Natural killer cell (primary cell): ENCODE results near the gene BCL7B. TPM values are rescaled to one million over a fixed set of nuclear protein-coding genes. Genes with fewer than 3 reads are reported as not detected.

ENCODE experiments used
- ATAC-seq, 3 donors: fragments of 150-1000 bp in 2 of 3; fragments of 200-7000 bp in 1 of 3; cut with Tn5 transposase; 1 replicate in 1 of 3; 2 replicates in 2 of 3; pipeline ENCODE4 v1.10.0; 2021; ENCODE audit warnings: mild to moderate bottlenecking in 2 of 3, moderate library complexity in 2 of 3
- DNase-seq, 2 donors: peaks; one replicate each; pipeline versions ENCODE4 v3.0.0 to v3.0.0-alpha.2; 2013 to 2021; ENCODE audit warnings: mixed read lengths in 1 of 2
- H3K27ac ChIP-seq: one replicate; pipeline ENCODE4 v1.5.1; 2013; ENCODE audit warnings: mild to moderate bottlenecking, low read length
- H3K27me3 ChIP-seq: one replicate; pipeline ENCODE4 v1.6.1; 2013; ENCODE audit warnings: low read length; ENCODE audit not compliant: control insufficient read depth, insufficient read depth
- H3K36me3 ChIP-seq: one replicate; pipeline ENCODE4 v1.6.1; 2013; ENCODE audit warnings: low read length; ENCODE audit not compliant: control insufficient read depth, insufficient read depth
- H3K4me1 ChIP-seq: one replicate; pipeline ENCODE4 v1.6.1; 2013; ENCODE audit warnings: low read length; ENCODE audit not compliant: control insufficient read depth, insufficient read depth
- H3K4me3 ChIP-seq: one replicate; pipeline ENCODE4 v1.5.1; 2013; ENCODE audit warnings: low read length
- H3K9me3 ChIP-seq: one replicate; pipeline ENCODE4 v1.6.1; 2013; ENCODE audit warnings: low read length; ENCODE audit not compliant: control insufficient read depth, insufficient read depth
- H3K27ac Mint-ChIP-seq, 2 donors: one replicate each; pipeline ENCODE4 v1.8.0; 2022; ENCODE audit warnings: mild to moderate bottlenecking in 2 of 2, mixed read lengths in 2 of 2, moderate library complexity in 1 of 2
- H3K27me3 Mint-ChIP-seq, 2 donors: one replicate each; pipeline ENCODE4 v1.8.0; 2022; ENCODE audit warnings: low read depth in 2 of 2, mixed read lengths in 2 of 2
- H3K36me3 Mint-ChIP-seq: one replicate; pipeline ENCODE4 v1.8.0; 2022; ENCODE audit warnings: mixed read lengths
- H3K4me1 Mint-ChIP-seq, 2 donors: one replicate each; pipeline ENCODE4 v1.8.0; 2022; ENCODE audit warnings: mixed read lengths in 2 of 2
- H3K4me3 Mint-ChIP-seq: one replicate; pipeline ENCODE4 v1.8.0; 2022; ENCODE audit warnings: mild to moderate bottlenecking, moderate library complexity, mixed read lengths
- H3K9me3 Mint-ChIP-seq, 2 donors: one replicate each; pipeline ENCODE4 v1.8.0; 2022; ENCODE audit warnings: mixed read lengths in 2 of 2
- WGBS: methylation state at CpG from one replicate; pipeline ENCODE4 v1.1.7; 2013; ENCODE audit warnings: missing lambda C conversion rate; ENCODE audit not compliant: insufficient coverage; 5-methylcytosine and 5-hydroxymethylcytosine counted together
- intact Hi-C: fragments of 100-400 bp; cut with micrococcal nuclease; formaldehyde crosslinking; loops from one replicate; pipeline ENCODE4 v1.14.2; 2022
- total RNA-seq, 4 donors: library from RNA; stranded (reverse); fragments of 120-200 nt in 1 of 4; gene quantifications; one replicate each; pipeline versions ENCODE4 v1.2.3 to v1.2.4, GENCODE V29; 2013 to 2022
- TF ChIP-seq, protein P1 (sequence below): fragments of 200-600 bp; IDR thresholded peaks from one replicate; pipeline ENCODE4 v1.8.0; 2022; ENCODE audit warnings: antibody characterized with exemption

BCL7B gene
- total RNA-seq, 3 donors from 2014 or later (not counting 1 experiment from before 2014, with no cell fraction given) = 109 to 131 (median 120) TPM

DNA sequence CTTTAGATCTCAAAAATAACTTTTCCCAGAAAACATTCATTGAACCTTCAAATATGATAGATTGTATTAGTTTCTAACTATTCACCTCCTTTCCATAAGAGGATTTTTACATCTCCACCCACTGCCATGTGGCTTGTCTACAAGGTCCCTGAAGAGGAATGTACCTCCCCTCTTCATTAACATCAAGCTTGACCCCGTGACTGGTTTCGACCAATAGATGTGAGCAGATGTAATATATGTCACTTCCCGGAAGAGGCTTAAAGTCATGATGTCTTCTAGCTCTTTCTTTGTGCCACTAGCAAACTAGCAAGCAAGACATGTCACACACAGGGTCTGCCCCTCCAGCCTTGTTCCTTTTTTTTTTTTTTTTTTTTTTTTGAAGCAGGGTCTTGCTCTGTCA, 42.3 kb downstream of the BCL7B start:
- peak in 1 of 2 donors; percentile 27 for DNase-seq
- Histone ChIP-seq H3K27me3 (no peaks in the 10 kb centered on the region), H3K9me3 (no peaks in the 10 kb centered on the region), H3K27ac (no peak overlapping the region), H3K4me3 (no peak overlapping the region), H3K4me1 (peaks cover 10% of the 10 kb centered on the region), H3K36me3 (peaks cover 23% of the 10 kb centered on the region)
- WGBS = 82% methylated on average over 3 of the region's 3 CpGs
- intact Hi-C loops = no loop called here
- H3K4me3 Mint-ChIP-seq = no peak overlapping the region
- no peaks in the 10 kb centered on the region for H3K36me3 Mint-ChIP-seq
- no peaks in the 10 kb centered on the region for H3K27me3 Mint-ChIP-seq
- H3K9me3 Mint-ChIP-seq = no peaks in the 10 kb centered on the region
- peak overlapping the region in 1 of 2 donors; percentile 76 for H3K27ac Mint-ChIP-seq
- peak in 2 of 3 donors; percentile 49 to 61 for ATAC-seq
- peaks cover 53 to 56% of the 10 kb centered on the region in 2 donors for H3K4me1 Mint-ChIP-seq
- TF ChIP-seq, protein P1, sequence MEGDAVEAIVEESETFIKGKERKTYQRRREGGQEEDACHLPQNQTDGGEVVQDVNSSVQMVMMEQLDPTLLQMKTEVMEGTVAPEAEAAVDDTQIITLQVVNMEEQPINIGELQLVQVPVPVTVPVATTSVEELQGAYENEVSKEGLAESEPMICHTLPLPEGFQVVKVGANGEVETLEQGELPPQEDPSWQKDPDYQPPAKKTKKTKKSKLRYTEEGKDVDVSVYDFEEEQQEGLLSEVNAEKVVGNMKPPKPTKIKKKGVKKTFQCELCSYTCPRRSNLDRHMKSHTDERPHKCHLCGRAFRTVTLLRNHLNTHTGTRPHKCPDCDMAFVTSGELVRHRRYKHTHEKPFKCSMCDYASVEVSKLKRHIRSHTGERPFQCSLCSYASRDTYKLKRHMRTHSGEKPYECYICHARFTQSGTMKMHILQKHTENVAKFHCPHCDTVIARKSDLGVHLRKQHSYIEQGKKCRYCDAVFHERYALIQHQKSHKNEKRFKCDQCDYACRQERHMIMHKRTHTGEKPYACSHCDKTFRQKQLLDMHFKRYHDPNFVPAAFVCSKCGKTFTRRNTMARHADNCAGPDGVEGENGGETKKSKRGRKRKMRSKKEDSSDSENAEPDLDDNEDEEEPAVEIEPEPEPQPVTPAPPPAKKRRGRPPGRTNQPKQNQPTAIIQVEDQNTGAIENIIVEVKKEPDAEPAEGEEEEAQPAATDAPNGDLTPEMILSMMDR = no peak

DNA sequence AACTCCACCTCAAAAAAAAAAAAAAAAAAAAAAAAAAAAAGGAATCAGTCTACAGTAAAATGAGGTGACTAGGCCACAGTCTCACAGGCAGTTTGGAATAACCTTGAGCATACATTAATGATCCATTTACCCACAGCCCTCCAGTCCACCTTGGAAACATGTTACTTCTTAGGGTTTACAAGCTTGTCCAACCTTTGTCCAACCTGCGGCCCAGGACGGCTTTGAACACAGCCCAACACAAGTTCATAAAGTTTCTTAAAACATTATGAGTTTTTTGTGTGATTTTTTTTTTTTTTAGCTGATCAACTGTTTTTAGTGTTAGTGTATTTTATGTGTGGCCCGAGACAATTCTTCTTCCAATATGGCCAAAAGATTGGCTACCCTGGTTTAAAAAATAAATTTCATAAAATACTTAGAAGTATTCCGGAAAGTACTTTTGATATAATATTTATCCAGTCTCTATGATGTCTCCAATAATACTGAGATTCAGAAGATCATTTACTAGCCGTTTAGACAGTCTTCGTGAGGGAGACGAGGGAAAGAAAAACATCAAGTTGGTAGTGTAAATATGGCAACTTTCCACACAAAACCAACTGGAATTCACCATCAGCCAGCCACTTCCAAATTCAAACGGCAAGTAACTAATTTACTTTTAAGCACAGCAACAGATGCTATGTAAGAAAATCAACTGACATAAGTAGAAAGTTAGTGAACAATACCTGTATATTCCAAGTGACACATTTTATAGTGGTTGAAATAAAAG, 45.3 kb downstream of the BCL7B start:
- H3K4me3 ChIP-seq = no peak overlapping the region
- no peaks in the 10 kb centered on the region for H3K27me3 ChIP-seq
- no peak for DNase-seq
- Mint-ChIP-seq H3K4me3 (no peak overlapping the region), H3K27me3 (no peaks in the 10 kb centered on the region), H3K9me3 (no peaks in the 10 kb centered on the region), H3K4me1 (peaks cover 25 to 31% of the 10 kb centered on the region in 2 donors), H3K36me3 (peaks cover 4% of the 10 kb centered on the region), H3K27ac (no peak overlapping the region)
- no peak overlapping the region for H3K27ac ChIP-seq
- H3K4me1 ChIP-seq = no peaks in the 10 kb centered on the region
- peaks cover 38% of the 10 kb centered on the region for H3K36me3 ChIP-seq
- no CpG with 5 or more reads among the region's 8 CpGs for WGBS
- intact Hi-C loops = no loop called here
- ATAC-seq = no peak
- TF ChIP-seq, protein P1 = no peak
- H3K9me3 ChIP-seq = no peaks in the 10 kb centered on the region

DNA sequence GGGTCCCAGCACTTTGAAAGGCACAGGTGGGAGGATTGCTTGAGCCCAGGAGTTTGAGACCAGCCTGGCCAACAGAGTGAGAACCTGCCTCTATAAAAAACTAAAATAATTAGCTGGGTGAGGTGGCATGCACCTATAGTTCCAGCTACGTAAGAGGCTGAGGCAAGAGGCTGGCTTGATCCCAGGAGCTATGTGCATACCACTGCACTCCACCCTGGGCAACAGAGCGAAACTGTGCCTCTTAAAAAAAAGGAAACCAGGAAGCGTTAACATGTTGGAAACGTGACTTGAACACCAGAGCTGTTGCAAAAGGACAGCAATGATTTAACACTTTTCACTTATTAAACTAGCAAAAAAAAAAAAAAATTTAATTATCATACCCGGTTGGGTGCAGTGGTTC, 48.0 kb downstream of the BCL7B start:
- Histone ChIP-seq H3K9me3 (no peaks in the 10 kb centered on the region), H3K4me1 (no peaks in the 10 kb centered on the region), H3K27me3 (no peaks in the 10 kb centered on the region), H3K36me3 (peaks cover 49% of the 10 kb centered on the region), H3K4me3 (no peak overlapping the region), H3K27ac (no peak overlapping the region)
- H3K27me3 Mint-ChIP-seq = no peaks in the 10 kb centered on the region
- 96% methylated on average over 5 of the region's 5 CpGs for WGBS
- peaks cover 17 to 29% of the 10 kb centered on the region in 2 donors for H3K4me1 Mint-ChIP-seq
- DNase-seq (no peak), ATAC-seq (no peak)
- no peak overlapping the region for H3K27ac Mint-ChIP-seq
- H3K36me3 Mint-ChIP-seq = peaks cover 7% of the 10 kb centered on the region
- no peak overlapping the region for H3K4me3 Mint-ChIP-seq
- intact Hi-C loops = no loop called here
- no peaks in the 10 kb centered on the region for H3K9me3 Mint-ChIP-seq
- TF ChIP-seq, protein P1 = no peak
